ENCODE data around the gene HAPLN2.
"Not testable (repeated sequence)": the region's sequence is repeated elsewhere in the genome, so short reads cannot be mapped to it uniquely, and the experiment has no call there.

The HAPLN2 gene

DNA sequence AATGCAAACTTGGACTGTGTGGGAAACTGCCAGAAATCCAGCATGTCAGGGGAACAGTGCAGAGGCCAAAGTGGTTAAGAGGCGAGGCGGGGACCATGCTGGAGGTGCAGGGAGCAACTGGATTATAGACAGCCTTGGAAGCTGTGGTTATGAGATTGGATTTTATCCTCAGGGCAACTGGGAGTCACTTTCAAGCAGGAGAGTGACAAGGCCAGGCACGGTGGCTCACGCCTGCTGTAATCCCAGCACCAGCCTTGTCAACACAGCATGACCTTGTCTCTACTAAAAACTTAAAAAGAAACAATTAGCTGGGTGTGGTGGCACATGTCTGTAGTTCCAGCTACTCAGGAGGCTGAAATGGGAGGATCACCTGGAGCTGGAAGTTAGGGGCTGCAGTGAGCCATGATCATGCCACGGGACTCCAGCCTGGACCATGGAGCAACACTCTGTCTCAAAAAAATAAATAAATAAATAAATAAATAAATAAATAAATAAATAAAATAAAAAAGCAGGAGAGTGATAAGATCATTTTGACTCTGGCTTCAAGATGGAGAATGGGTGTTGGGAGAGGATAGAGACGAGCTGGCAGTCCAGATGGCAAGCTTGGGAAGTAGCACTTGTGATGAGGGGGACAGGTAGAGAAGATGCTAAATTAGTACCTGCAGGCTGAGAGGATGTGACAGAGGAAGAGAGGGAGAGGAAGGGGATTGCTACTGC is 3.5 kb downstream of the HAPLN2 start:
- DNase-seq (ENCODE audit: low read depth): no peak

DNA sequence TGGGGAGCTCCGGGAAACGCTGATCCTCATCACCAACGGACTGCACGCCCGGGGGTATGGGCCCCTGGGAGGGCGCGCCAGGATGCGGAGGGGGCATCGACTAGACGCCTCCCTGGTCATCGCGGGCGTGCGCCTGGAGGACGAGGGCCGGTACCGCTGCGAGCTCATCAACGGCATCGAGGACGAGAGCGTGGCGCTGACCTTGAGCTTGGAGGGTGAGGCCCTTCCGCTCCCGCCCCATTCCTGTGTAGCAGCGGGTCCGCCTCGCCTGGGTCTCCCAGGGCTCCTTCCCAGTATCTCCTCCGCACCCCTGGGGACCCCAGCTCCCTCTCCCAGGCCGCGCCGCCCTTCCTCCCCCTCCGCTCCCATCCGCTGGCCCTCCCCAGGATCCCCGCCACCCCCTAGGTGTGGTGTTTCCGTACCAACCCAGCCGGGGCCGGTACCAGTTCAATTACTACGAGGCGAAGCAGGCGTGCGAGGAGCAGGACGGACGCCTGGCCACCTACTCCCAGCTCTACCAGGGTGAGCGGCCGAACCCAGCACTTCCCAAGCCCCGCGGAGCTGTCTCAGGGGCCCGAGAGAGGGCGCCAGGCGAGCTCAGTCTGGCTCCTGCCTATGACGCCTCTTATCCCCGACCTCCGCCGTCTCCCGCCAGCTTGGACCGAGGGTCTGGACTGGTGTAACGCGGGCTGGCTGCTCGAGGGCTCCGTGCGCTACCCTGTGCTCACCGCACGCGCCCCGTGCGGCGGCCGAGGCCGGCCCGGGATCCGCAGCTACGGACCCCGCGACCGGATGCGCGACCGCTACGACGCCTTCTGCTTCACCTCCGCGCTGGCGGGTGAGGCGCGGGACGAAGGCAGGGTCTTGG is 5.0 kb downstream of the HAPLN2 start:
- DNase-seq (ENCODE audit: low read depth): no peak

DNA sequence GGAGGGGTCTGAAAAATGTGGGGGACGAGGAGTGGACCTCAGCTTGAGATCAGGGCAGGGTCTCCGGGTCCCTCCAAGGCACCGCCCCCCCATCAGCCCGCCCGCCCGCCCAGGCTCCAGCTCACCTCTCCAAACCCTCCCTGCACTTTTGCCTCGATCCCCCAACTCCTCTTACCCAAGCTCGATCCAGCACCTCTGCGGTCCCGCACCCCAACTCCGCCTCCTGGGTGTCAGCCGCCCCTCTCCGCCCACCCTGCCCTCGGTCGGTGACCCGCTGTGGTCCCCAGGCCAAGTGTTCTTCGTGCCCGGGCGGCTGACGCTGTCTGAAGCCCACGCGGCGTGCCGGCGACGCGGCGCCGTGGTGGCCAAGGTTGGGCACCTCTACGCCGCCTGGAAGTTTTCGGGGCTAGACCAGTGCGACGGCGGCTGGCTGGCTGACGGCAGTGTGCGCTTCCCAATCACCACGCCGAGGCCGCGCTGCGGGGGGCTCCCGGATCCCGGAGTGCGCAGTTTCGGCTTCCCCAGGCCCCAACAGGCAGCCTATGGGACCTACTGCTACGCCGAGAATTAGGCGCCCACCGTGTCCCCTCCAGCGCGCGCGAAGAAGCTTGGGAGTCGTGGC is 5.7 kb downstream of the HAPLN2 start:
- DNase-seq (ENCODE audit: low read depth): no peak

DNA sequence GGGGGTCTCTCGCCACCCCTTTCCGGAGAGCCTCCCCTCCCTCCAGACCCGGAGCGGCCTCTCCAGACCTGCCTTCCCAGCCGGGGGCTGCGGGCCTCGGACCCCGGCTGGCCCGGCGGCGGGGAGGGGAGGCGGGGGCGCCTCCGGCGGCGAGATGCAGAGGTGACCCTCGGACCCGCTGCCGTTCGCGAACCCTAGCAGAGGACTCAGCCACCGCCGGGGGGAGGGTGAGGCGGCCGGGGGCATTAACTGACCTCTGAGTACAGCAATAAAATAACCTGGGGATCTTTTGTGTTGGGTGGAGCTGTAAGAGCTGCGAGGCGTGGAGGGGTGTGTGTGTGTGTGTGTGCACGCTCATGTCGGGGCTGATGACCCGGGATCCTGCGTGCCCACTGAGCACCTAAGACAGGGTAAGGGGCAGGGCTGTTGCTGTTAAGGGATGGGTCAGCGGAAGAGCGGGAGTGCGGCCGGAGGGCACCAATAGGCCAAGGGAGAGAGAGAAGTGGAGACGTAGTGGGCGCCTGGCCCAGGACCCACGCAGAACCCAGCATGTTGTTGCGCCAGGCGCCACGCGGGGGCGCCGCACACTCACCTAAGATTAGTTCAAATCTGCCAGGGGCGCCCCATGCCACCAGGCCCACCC is 6.3 kb downstream of the HAPLN2 start:
- DNase-seq (ENCODE audit: low read depth): no peak

DNA sequence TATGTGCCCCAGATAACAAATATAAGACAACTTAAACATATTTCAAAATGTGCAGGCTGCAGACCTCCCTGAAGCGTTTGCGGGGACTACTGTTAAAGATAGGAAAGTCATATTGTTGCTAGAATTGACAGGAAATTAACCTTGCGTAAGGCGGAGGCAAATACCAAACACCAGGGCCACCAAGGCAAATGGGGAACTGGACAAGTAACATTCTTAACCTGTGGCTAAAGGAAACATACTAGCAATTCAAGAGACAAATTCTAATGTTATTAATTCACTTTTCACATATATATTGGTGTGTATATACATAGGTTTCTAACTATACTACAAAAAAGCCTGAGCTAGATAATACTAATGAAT is 6.8 kb downstream of the HAPLN2 start:
- DNase-seq (ENCODE audit: low read depth): no peak

DNA sequence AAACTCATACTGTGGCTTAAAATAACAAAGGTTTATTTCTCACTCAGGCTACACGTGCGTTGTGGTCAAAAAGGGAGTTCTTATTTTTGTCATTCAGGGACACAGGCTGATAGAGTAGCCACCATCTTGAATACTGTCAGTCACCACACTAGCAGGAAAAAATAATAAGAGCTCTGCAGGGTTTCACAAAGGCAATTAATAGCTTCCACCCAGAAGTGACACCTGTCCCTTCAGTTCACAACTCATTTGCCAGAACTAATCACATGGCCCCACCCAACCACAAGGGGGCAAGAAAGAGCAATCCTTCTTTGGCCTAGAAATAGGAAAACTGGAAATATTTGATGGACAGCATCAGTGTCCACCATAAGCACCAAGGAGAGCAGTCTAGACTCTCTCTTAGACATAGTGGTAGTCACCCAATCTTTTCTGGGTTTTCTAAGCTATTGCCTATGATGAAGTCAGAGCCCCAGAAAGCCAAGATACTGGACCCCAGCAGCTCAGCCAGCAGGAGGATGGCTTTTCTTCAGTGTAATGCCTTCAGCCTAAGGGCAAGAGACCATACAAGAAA is 8.2 kb downstream of the HAPLN2 start:
- DNase-seq (ENCODE audit: low read depth): no peak

DNA sequence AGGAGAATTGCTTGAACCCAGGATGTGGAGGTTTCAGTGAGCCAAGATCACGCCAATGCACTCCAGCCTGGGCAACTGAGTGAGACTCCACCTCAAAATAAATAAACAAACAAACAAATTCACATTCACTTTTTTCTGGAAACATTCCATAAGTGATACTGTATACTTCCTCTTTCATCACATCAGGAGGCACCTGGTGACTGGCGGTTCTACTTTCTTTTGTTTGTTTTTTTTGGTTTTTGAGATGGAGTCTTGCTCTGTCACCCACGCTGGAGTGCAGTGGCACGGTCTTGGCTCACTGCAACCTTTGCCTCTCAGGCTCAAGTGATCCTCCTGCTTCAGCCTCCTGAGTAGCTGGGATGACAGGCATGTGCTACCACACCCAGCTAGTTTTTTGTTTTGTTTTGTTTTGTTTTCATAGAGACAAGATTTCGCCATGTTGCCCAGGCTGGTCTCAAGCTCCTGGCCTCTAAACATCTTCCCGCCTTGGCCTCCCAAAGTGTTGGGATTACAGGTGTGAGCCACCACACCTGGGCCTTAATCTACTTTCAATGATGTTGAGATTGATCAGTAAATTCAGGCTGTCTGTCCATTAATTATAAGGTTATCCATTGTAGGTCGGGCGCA is 10.7 kb downstream of the HAPLN2 start:
- DNase-seq (ENCODE audit: low read depth): no peak

DNA sequence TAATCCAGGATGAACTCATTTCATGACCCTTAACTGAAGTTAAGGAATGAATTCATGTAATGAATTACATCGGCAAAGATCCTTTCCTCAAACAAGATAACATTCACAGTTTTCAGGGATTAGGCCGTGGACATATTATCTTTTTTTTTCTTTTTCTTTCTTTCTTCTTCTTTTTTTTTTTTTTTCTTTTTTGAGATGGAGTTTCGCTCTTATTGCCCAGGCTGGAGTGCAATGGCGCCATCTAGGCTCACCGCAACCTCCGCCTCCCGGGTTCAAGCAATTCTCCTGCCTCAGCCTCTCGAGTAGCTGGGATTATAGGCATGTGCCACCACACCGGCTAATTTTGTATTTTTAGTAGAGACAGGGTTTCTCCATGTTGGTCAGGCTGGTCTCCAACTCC is 11.9 kb downstream of the HAPLN2 start:
- DNase-seq (ENCODE audit: low read depth): not testable (repeated sequence)

DNA sequence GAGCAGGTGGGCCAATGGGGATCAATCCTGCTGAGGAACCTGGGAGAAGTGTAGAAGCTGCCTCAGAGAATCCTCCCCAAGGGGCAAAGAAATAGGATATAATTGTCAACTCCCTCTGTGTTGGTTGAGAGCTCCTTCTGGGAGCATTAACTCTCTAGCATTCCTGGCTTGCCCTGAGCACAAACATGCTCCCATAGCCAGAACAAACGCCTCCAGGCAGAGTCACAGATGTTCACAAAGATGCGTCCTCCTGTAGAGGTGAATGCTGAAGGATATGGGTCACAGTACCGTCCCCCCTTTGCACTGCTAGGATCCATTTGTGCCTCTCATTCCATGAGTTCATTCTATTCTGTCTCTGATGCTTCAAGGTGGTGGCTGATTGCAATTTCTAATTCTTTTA is 13.1 kb downstream of the HAPLN2 start:
- DNase-seq (ENCODE audit: low read depth): no peak

DNA sequence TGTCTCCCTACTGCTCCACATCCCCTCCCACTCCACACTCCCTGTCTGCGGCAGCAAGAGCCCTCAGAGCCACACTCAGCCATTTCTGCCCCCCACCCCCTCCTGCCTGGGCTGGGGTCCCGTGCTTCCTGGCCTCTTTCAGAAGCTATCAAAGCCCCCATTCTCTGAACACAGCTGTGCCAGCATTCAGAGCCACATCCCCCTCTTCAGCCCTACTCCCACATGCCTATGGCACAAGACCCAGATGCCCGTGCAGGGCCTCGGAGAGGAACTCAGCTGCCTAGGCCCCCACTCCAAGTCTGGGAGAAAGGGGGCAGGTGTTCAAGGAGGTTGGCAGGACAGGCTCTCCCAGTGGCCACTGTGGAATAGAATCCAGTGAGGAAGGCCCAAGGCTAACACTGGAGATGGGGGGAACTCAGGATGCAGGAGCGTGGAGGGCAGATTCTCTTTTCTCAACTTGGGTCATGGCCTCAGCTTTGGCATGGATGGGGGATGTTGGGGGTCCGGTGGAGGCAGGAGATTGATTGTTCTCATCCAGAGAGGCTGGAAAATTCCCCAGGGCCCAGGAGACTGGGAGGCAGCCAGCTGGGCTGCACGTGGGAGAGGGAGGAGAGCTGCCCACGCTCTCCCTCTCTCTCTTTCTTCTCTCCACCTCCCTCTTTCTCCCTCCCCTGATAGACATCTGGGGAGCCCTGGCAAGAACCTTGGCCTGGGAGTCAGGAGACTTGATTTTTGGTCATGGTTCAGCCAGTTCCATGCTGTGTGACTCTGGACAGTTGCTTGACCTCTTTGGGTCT is 19.2 kb downstream of the HAPLN2 start:
- no peak for DNase-seq (ENCODE audit: low read depth)

DNA sequence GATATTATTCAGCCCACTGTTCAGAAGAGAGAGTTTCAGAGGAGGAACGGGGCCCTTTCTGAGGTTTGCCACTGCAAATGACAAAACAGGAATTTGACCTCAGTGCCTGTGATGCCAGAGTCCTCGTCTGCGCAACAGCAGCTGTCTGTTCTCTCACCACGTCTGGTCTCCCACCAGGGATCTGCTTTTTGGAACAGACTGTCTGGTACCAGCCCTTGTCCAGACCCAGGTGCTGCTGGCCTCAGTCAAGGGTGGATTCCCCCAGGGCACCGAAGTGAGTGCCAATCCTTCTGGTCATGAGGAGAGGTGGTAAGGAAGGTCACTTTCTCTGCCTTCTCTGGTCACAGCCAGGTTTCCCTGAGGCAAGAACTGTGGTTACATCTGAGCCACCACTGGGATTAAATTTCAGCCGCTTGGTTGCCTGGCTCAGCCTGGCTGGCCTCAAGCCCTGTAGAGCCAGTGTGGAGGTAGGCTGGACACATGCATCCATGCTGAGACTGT is 20.4 kb downstream of the HAPLN2 start:
- DNase-seq (ENCODE audit: low read depth): no peak

DNA sequence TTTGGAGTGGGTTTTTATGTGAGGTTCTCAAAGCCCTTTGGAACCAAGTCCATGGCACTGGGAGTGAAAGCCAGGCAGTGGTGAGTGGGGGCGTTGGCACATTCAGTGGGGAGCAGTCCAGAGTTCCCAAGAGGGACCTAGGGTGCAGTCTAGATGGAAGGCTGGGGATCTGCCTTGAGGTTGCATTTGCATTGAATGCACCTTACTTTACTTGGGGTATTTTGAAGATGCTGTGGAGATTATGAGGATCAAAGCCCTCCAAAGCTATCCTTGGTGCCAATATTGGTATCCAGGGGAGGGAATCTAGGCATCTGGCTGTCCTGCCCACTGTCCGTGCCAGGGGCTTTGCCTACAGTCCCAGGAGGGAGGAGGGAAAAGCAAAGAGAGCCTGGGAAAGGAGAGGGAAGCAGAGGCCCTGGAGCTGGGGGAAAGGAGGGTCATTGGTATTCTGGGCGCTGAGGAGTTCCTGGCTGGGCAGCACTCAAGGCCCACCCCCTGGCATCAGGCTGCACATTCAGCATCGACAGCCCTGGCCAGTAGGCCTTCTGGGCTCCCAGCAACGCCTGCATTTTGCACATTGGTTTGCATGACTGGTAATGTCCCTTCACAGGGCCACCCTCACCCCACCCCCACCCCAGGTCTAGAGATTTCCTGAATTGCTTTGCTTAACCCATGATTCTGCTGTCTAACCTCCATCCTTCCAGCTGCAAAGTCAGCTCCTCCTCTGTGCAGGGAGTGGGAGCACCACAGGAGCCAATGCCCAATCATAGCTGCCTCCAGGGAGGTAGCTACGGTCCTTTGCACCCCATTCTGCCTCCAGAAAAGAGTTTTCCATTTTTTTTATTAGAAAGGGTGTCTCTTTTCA is 21.9 kb downstream of the HAPLN2 start:
- no peak for DNase-seq (ENCODE audit: low read depth)

DNA sequence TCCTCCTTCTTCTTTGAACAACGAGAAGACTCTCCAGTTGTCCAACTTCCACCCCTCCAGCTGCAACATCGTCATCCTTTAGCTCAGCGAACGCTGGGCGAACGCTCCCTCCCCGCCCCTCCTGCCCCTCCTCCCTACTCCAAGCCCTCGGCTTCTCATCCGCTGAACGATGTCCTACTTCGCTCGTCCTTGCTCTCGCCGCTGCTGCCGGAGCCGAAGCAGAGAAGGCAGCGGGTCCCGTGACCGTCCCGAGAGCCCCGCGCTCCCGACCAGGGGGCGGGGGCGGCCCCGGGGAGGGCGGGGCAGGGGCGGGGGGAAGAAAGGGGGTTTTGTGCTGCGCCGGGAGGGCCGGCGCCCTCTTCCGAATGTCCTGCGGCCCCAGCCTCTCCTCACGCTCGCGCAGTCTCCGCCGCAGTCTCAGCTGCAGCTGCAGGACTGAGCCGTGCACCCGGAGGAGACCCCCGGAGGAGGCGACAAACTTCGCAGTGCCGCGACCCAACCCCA is 22.6 kb downstream of the HAPLN2 start, which contains the start of gene BCAN:
Gene BCAN, plus strand, starts transcription at position 357 of the 504 bp plus-strand sequence. CDS start 3,938 bp downstream, outside the sequence.
- no peak for DNase-seq (ENCODE audit: low read depth)

DNA sequence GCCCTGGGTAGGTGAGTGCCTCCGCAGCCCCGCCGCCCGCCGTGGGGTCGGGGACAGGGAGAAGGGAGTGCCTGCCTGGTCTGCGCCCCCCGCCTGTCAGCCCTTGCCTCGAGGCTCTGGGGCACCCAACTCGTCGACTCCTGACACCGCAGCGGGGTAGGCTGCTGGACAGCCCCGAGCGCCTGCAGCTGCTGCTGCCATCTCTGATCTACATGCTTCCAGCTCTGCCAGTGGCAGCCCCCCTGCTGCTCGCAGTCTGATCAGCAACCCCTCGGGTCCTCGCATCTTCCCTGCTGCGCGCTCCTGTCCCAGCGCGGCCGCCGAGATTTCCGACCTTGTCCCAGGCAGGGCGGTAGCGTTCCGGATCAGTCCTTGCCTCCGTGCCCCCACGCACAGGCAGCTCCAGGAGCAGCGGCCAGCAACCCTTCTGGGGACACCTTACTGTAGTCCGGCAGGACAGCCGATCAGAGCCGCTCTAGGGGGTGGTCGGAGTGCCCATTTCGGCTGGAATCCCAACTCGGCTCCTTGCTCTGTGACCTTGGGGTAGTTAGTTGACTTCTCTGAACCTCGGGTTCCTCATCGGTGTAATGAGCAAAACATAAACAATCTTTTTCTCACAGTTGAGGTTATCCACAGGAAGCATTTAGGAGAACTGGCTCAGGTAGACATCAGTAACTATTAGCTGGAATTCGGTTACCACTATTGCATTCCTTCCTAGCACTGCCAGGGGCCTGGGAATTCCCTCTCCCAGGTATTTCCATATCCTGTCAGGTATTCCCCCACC is 23.2 kb downstream of the HAPLN2 start:
- DNase-seq (ENCODE audit: low read depth): no peak

DNA sequence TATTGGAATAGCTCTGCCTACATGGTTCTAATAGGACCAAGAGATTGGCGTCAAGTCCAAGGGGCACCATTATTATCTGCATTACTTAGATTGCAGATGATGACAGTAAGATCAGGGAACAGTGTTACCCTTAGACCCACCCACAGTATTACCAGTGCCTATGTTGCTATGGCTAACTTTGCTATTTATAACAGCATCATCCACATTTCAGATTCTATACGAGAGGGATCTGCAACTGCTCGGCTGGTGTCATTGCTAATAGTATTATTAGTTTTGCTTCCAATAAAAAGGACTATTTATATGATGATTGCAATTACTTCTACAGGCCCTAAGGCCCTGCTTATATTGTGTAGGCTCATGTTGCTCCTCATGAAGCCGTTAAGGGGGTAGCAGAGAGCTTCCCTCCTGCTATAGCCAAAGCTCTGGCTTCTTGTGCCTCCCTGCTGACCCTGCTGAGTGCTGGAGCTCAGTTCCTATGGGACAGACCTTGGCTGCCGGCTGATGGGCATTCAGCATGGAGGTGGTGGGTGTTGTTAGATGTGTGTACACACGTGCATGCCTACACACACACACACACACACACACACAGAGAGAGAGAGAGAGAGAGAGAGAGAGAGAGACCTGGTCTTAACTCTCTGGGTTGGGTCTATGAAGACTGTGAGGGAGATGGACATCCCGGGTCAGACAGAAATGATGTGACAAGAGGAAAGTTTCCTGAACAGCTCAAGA is 24.0 kb downstream of the HAPLN2 start:
- no peak for DNase-seq (ENCODE audit: low read depth)

DNA sequence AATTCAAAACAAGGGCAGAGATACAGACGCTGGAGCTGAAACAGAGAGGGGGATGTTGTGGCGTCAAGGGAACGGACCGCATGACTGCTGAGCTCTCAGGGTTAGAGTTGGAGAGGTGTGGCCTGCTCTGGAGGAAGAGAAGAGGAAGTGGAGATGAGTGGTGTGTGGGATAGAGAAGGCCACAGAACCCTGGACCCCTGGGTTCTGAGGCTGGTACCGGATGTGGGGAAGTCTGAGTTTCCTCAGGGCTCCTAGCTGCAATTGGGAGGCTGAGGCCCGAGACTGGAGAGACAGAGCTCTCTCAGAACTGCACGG is 24.5 kb downstream of the HAPLN2 start:
- DNase-seq (ENCODE audit: low read depth): no peak

DNA sequence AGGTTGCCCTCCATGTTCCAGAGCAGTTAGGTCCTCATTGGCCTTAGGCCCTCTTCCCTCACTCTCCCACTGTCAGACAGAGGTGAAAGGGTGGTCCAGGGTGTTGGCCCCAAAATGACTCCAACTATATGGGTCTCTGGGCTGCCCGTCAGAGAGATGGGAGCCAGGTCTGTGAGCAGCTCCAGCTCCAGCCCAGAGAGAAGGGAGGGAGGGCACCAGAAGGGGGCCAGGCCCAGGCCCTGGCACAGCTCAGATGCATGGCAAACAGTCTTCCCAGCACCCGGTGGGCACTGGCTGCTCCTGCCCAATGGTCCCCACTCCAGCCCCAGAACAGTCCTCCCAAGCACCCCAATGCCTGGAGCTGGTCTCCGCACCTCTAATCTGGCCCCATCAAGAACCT is 24.9 kb downstream of the HAPLN2 start:
- DNase-seq (ENCODE audit: low read depth): no peak

DNA sequence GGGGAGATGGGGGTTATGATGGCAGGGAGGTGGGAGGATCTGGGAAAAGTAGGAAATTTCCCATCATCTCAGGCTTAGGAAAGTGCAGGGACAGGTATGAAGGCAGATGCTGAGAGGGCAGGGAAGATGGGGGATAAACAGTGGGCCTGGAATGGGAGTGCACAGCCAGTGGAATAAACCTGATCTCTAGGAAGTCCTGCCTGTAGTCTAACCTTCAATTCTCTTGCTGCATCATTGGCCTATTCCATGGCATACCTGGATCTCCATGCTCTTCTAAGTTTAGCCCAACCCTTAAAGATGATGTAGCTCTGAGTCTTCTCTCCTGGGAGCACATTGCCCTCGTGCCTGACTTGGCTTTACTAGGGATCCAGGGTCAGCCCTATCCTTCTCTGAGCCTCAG is 25.4 kb downstream of the HAPLN2 start:
- no peak for DNase-seq (ENCODE audit: low read depth)

Measured in stimulated activated CD4-positive, alpha-beta T cell treated with anti-CD3 and anti-CD28 coated beads, Interleukin-2, amount 100 ng/mL, for 4 hours (primary cell).